Heart left ventricle (tissue), 13 donors: ENCODE measurements around the gene KCND3.

Experiments
- POLR2A ChIP-seq, 2 donors: fragments of 450-650 bp; IDR thresholded peaks; one replicate each; pipeline ENCODE4 v1.6.1; 2017; ENCODE audit warnings: antibody characterized with exemption in 2 of 2, mild to moderate bottlenecking in 2 of 2, moderate library complexity in 2 of 2
- TF ChIP-seq, protein P1 (sequence below), 12 donors: fragments of 200-600 bp; sonication (generic) in 4 of 12; IDR thresholded peaks; one replicate each; pipeline versions ENCODE4 v1.5.0 to v1.8.0; 2018 to 2022; ENCODE audit warnings: antibody characterized with exemption in 12 of 12, mild to moderate bottlenecking in 5 of 12
- donor health status: ischemic (EF 13 %, LVEDD 7.1; RV severe dilation, severe dysfunction).
- donor health status: DM: no; HTN: yes; CAD: no.
- donor health status: DM: no; HTN: no; CAD: no.
- donor health status: ischemic (EF 25% LVEDD 6.9; RV normal size, moderate dysfunction).
- donor health status: ischemic (EF 25% LVEDD 5.7; RV mildly dilated, moderate dysfunction).
- donor health status: ischemic (EF 35%, LVEDD 5.7; RV mildly dilated, moderate dysfunction).
- donor health status: nonischemic (EF 11% LVEDD 7.7; RV severe dilation, severe dysfunction).
- donor health status: DM: yes; HTN: yes; CAD: no.
- donor health status: PGD.
- donor health status: ischemic (EF 29% LVEDD 5.4; RV normal size, mild dysfunction).
- donor health status: nonischemic (EF 23%, LVEDD 6.1; RV moderate dilation, normal function).

DNA sequence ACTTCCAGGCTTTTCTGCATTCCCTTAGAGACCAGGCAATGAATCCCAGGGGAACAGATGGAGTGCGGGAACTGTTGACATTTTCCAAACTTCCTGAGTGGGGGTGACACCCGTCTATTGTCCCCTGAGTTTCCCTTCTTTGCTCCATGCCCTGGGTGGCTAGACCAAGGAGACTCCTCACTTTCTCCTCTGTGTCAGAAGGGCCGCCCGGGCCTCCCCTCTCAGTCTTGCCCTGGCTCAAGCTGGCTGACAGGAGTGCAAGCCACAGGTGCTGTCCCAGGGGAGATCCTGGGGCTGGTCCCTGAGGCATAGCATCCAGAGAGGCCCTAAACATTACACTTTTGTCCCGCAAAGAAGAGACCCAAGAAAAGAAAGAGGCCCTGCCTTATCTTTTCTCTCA is 170.9 kb downstream of the KCND3 start:
- TF ChIP-seq, protein P1, sequence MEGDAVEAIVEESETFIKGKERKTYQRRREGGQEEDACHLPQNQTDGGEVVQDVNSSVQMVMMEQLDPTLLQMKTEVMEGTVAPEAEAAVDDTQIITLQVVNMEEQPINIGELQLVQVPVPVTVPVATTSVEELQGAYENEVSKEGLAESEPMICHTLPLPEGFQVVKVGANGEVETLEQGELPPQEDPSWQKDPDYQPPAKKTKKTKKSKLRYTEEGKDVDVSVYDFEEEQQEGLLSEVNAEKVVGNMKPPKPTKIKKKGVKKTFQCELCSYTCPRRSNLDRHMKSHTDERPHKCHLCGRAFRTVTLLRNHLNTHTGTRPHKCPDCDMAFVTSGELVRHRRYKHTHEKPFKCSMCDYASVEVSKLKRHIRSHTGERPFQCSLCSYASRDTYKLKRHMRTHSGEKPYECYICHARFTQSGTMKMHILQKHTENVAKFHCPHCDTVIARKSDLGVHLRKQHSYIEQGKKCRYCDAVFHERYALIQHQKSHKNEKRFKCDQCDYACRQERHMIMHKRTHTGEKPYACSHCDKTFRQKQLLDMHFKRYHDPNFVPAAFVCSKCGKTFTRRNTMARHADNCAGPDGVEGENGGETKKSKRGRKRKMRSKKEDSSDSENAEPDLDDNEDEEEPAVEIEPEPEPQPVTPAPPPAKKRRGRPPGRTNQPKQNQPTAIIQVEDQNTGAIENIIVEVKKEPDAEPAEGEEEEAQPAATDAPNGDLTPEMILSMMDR (IDR thresholded peaks at IDR 0.05): no peak
- TF ChIP-seq POLR2A (IDR thresholded peaks at IDR 0.05): no peak
